ENCODE measurements around the gene ADGRG7. TPM values are rescaled to one million over a fixed set of nuclear protein-coding genes. Genes with fewer than 3 reads are reported as not detected.
A peak's percentile ranks its signal among the peaks of the same experiment; 100 is the strongest.

The ADGRG7 gene
- total RNA-seq, 2 experiments from 2014 or later: not detected

DNA sequence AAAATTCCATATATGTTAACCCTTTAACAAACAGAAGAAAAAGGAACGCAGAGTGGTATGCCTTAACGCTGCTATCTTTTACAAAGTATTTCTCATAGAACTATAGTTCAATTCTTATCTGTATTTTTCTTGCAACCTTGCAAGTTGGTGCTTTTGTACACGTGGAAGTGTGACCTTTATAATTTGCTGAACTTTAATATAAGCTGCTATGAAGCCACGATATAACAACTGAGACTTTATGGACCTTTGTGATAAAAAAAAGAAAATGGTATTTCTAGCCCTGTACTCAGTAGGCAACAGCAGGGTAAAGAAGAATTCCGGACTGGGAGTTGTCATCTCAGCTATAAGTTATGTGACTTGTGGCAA, 93.6 kb downstream of the ADGRG7 start:
- no peak overlapping the region for H3K27ac Mint-ChIP-seq
- H3K9me3 Mint-ChIP-seq (ENCODE audit: low read depth): no peaks in the 10 kb centered on the region
- CTCF ChIA-PET: no interaction called here
- H3K4me3 Mint-ChIP-seq: no peak overlapping the region
- DNase-seq (no peak), ATAC-seq (no peak)
- peaks cover 14% of the 10 kb centered on the region for H3K27me3 Mint-ChIP-seq
- no peaks in the 10 kb centered on the region for H3K4me1 Mint-ChIP-seq
- no peaks in the 10 kb centered on the region for H3K36me3 Mint-ChIP-seq

DNA sequence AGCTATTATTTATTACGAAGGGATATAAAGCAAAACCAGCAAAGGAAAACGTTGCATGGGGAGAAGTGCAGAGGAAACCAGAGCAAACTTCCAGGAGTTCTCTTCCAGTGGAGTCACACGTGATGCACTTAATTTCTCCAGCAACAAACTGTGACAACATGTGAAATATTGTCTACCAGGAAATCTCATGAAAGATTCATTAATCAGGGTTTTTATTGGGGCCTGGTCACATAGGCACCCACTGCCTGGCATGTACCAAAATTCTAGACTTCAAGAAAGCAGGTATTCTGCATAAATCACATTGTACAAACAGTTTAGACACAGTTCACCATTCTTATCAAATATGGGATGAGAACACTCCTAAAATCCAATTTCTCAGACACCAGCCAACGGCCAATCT, 94.5 kb downstream of the ADGRG7 start:
- no peak for DNase-seq
- H3K27me3 Mint-ChIP-seq: peaks cover 10% of the 10 kb centered on the region
- no peak for ATAC-seq
- peaks cover 5% of the 10 kb centered on the region for H3K4me1 Mint-ChIP-seq
- H3K27ac Mint-ChIP-seq: no peak overlapping the region
- no peaks in the 10 kb centered on the region for H3K9me3 Mint-ChIP-seq (ENCODE audit: low read depth)
- CTCF ChIA-PET: no interaction called here
- no peak overlapping the region for H3K4me3 Mint-ChIP-seq
- peaks cover 5% of the 10 kb centered on the region for H3K36me3 Mint-ChIP-seq

GRCh38 chr3:100706365-100706764, 97.0 kb downstream of the ADGRG7 start:
- no peaks in the 10 kb centered on the region for H3K27me3 Mint-ChIP-seq
- DNase-seq (no peak), ATAC-seq (no peak)
- H3K9me3 Mint-ChIP-seq (ENCODE audit: low read depth): no peaks in the 10 kb centered on the region
- no peak overlapping the region for H3K27ac Mint-ChIP-seq
- no peak overlapping the region for H3K4me3 Mint-ChIP-seq
- H3K4me1 Mint-ChIP-seq: peaks cover 18% of the 10 kb centered on the region
- CTCF ChIA-PET: interaction anchor here (1.0 kb wide), 1 partner anchor 9 kb away, joined by 3 read pairs; no protein-coding TSS in a partner anchor
- peaks cover 13% of the 10 kb centered on the region for H3K36me3 Mint-ChIP-seq

- no peak for ATAC-seq
- Mint-ChIP-seq H3K9me3 (ENCODE audit: low read depth) (no peaks in the 10 kb centered on the region), H3K27me3 (no peaks in the 10 kb centered on the region), H3K4me3 (peak overlapping the region; percentile 73), H3K4me1 (peaks cover 34% of the 10 kb centered on the region), H3K36me3 (peaks cover 29% of the 10 kb centered on the region), H3K27ac (peak overlapping the region; percentile 93)
- CTCF ChIA-PET: no interaction called here
- no peak for DNase-seq
Measured at GRCh38 chr3:100708644-100708988, 99.2 kb downstream of the ADGRG7 start.

GRCh38 chr3:100708989-100709841, 99.8 kb downstream of the ADGRG7 start, which contains the start of gene TFG:
Gene TFG, plus strand, starts transcription at chr3:100709494. Its CDS starts 4,192 bp downstream, at chr3:100713686.
- peak within 1 kb of the TSS; percentile 73 for H3K4me3 Mint-ChIP-seq
- H3K27ac Mint-ChIP-seq: peak within 1 kb of the TSS; percentile 93
- no peaks in the 10 kb centered on the region for H3K9me3 Mint-ChIP-seq (ENCODE audit: low read depth)
- H3K4me1 Mint-ChIP-seq: peaks cover 37% of the 10 kb centered on the region
- CTCF ChIA-PET: interaction anchor here (1.0 to 1.8 kb wide), 3 partner anchors 12 to 106 kb away, joined by 5 to 7 read pairs (median 6); no protein-coding TSS in a partner anchor
- no peaks in the 10 kb centered on the region for H3K27me3 Mint-ChIP-seq
- ATAC-seq (peak; percentile 97), DNase-seq (peak; percentile 98)
- H3K36me3 Mint-ChIP-seq: peaks cover 34% of the 10 kb centered on the region

DNA sequence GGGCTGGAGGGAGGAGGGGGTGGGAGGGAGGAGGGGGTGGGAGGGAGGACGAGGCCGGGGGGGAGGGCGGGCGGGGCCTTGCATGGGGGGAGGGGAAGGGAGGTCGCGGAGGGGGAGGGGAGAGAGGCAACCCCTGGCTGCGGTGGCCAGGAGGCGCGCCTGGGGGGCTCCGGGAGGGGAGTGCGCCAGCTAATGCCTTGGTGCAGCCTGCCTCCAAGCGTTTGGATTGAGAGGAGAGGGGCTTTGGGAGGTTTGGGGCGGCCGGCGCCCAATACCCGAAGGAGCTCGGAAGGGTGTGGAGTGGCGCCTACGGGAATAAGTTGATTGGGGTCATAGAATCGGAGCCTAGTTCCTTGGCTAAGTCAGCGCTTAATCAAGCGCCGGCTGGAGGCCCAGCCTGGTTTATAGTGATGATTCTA, 100.5 kb downstream of the ADGRG7 start:
- H3K9me3 Mint-ChIP-seq (ENCODE audit: low read depth): no peaks in the 10 kb centered on the region
- no peak for ATAC-seq
- no peaks in the 10 kb centered on the region for H3K27me3 Mint-ChIP-seq
- CTCF ChIA-PET: interaction anchor here (0.7 to 1.8 kb wide), 7 partner anchors 9 to 308 kb away, joined by 3 to 7 read pairs (median 5); partner anchors contain the start of genes LNP1 and TOMM70
- H3K27ac Mint-ChIP-seq: peak overlapping the region; percentile 86
- H3K36me3 Mint-ChIP-seq: peaks cover 36% of the 10 kb centered on the region
- H3K4me1 Mint-ChIP-seq: peaks cover 38% of the 10 kb centered on the region
- DNase-seq: peak; percentile 53
- H3K4me3 Mint-ChIP-seq: peak overlapping the region; percentile 73

DNA sequence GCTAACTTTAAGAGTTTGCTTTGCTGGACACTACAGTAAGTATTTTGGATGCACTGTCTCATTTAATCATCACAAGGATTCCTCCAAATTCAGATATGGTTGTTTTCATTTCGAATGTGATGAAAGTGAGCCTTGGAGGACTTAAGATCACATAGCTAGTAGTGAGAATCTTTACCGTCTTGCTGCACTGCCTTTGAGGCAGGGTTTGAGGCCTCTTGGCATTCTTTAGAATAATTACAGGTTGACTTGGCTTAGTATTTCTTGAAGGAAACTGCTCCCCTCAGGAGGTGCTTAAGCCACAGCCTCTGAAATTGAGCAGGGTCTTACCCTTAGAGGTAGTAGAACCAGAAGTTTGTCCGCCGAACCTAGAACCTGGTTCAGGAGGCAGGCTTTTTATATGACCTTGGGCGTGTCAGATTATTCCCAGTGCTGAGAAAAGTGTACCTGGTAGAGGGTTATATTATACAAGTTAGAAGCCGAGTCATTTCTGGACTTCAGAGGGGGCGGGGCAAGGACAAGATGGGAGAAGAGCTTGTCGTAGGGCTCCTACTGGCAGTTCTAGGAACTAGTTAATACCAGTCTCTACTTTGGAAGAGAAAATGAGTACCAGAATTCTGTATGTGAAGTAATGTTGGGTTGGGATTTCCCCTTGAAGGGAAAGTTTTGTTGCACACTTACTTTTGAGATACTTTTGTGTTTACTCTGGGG, 101.0 kb downstream of the ADGRG7 start:
- CTCF ChIA-PET: interaction anchor here (0.7 to 1.8 kb wide), 9 partner anchors 9 to 309 kb away, joined by 3 to 7 read pairs (median 5); partner anchors contain the start of genes LNP1 and TOMM70
- ATAC-seq (peak; percentile 48), DNase-seq (peak; percentile 90)
- no peaks in the 10 kb centered on the region for H3K27me3 Mint-ChIP-seq
- H3K27ac Mint-ChIP-seq: peak overlapping the region; percentile 86
- peaks cover 43% of the 10 kb centered on the region for H3K4me1 Mint-ChIP-seq
- H3K9me3 Mint-ChIP-seq (ENCODE audit: low read depth): no peaks in the 10 kb centered on the region
- peak overlapping the region; percentile 73 for H3K4me3 Mint-ChIP-seq
- H3K36me3 Mint-ChIP-seq: peaks cover 42% of the 10 kb centered on the region

DNA sequence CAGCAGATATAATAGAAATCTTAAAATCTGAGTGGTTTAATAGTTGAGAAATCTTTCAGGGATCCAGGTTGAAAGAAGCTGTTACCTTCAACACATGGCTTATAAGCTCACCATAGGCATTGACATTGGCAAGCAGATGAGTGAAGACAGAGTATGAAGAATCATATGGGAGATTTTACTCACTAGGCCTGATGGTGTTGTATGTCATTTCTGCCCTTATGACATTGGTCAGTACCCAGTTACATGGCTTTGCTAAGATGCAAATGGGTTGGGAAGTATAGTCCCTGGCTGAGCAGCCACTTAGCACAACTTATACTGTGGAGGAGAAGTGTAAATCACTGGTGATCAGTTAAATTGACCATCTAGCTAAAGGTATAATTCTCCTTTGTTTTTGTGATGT, 105.8 kb downstream of the ADGRG7 start:
- Mint-ChIP-seq H3K4me1 (peaks cover 55% of the 10 kb centered on the region), H3K27ac (no peak overlapping the region), H3K36me3 (peaks cover 67% of the 10 kb centered on the region), H3K27me3 (no peaks in the 10 kb centered on the region), H3K9me3 (ENCODE audit: low read depth) (no peaks in the 10 kb centered on the region), H3K4me3 (no peak overlapping the region)
- CTCF ChIA-PET: interaction anchor here (1.5 to 1.7 kb wide), 2 partner anchors 13 to 32 kb away, joined by 5 read pairs; no protein-coding TSS in a partner anchor
- DNase-seq (no peak), ATAC-seq (no peak)

GRCh38 chr3:100717063-100717462, 107.7 kb downstream of the ADGRG7 start:
- peaks cover 41% of the 10 kb centered on the region for H3K4me1 Mint-ChIP-seq
- no peaks in the 10 kb centered on the region for H3K9me3 Mint-ChIP-seq (ENCODE audit: low read depth)
- H3K27ac Mint-ChIP-seq: no peak overlapping the region
- CTCF ChIA-PET: interaction anchor here (1.4 kb wide), 1 partner anchor 11 kb away, joined by 3 read pairs; no protein-coding TSS in a partner anchor
- no peak overlapping the region for H3K4me3 Mint-ChIP-seq
- ATAC-seq: peak; percentile 23
- H3K27me3 Mint-ChIP-seq: no peaks in the 10 kb centered on the region
- H3K36me3 Mint-ChIP-seq: peaks cover 72% of the 10 kb centered on the region
- no peak for DNase-seq

DNA sequence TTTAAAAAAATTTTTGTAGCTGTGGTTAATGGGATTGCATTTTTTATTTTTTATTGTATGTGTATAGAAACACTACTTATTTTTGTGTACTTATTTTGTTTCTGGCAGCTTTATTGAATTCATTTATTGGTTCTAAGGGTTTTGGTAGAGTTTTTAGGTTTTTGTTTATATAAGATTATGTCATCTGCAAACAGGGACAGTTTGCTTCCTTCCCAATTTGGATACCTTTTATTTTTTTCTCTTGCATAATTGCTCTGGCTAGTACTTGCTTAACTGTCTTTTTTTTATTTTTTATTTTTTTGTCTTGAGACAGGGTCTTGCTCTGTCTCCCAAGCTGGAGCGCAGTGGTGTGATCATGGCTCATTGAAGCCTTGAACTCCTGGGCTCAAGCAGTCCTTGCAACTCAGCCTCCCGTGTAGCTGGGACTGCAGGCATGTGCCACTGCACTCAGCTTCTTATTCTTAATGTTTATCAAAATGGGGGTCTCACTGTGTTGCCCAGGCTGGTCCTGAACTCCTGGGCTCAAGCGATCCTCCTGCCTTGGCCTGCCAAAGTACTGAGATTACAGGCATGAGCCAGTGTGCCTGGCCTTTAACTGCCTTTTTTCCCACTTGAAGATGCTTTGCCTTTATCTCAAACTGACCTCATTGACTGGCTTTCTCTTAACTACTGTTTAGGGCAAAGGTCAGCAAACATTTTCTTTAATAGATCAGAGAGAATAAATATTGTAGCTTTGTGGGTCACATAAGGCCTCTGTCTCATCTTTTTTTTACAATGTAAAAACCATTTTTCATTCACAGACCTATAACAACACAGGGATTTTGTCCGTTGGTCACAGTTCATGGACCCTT, 108.5 kb downstream of the ADGRG7 start:
- CTCF ChIA-PET: interaction anchor here (0.6 to 1.4 kb wide), 2 partner anchors 10 to 19 kb away, joined by 3 read pairs; no protein-coding TSS in a partner anchor

DNA sequence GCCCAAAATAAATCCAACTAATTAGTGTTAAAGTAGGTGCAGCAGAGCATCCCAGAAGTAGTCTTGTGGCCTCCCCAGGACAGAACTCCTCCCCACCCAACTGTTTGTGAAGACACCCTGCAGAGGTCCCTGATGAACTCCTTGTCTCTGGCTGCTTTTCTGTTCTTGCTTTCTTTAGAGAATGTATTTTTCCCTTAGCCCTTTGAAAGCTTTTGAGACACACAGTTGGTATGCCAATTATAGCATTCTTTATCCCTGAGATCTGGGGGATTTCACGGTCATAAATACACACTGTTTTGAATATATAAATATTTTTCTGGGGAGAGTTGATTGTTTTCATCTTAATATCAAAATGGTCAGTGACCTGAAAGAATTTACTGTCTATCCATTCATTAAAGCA, 109.7 kb downstream of the ADGRG7 start:
- ATAC-seq (no peak), DNase-seq (no peak)
- peaks cover 68% of the 10 kb centered on the region for H3K36me3 Mint-ChIP-seq
- no peak overlapping the region for H3K27ac Mint-ChIP-seq
- H3K27me3 Mint-ChIP-seq: no peaks in the 10 kb centered on the region
- no peaks in the 10 kb centered on the region for H3K9me3 Mint-ChIP-seq (ENCODE audit: low read depth)
- no peak overlapping the region for H3K4me3 Mint-ChIP-seq
- peaks cover 28% of the 10 kb centered on the region for H3K4me1 Mint-ChIP-seq
- CTCF ChIA-PET: no interaction called here

More for the DNA sequence above, 108.5 kb downstream of the ADGRG7 start:
- no peaks in the 10 kb centered on the region for H3K9me3 Mint-ChIP-seq (ENCODE audit: low read depth)
- H3K4me1 Mint-ChIP-seq: peaks cover 34% of the 10 kb centered on the region
- DNase-seq (no peak), ATAC-seq (no peak)
- H3K27ac Mint-ChIP-seq: no peak overlapping the region
- no peaks in the 10 kb centered on the region for H3K27me3 Mint-ChIP-seq
- no peak overlapping the region for H3K4me3 Mint-ChIP-seq
- H3K36me3 Mint-ChIP-seq: peaks cover 72% of the 10 kb centered on the region

DNA sequence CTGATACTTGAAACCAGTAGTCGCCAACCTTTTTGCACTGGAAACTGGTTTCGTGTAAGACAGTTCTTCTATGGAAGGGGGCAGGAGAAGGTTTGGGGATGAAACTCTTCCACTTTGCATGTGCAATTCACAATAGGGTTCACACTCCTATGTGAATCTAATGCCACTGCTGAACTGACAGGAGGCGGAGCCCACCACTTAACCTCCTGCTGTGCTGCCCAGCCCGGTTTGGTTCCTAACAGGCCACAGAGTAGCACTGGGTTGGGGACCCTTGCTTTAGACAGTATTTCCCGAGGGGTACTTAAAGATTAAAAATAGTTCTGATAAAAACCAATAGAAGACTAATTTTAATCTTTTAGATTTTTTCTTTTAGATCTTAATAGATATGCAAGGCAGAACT, 111.0 kb downstream of the ADGRG7 start:
- Mint-ChIP-seq H3K27me3 (no peaks in the 10 kb centered on the region), H3K27ac (no peak overlapping the region), H3K36me3 (peaks cover 61% of the 10 kb centered on the region), H3K9me3 (ENCODE audit: low read depth) (no peaks in the 10 kb centered on the region), H3K4me1 (peaks cover 22% of the 10 kb centered on the region), H3K4me3 (no peak overlapping the region)
- ATAC-seq (no peak), DNase-seq (no peak)
- CTCF ChIA-PET: interaction anchor here (1.9 kb wide), 1 partner anchor 10 kb away, joined by 6 read pairs; no protein-coding TSS in a partner anchor

Measured in activated CD8-positive, alpha-beta memory T cell treated with anti-CD3 and anti-CD28 coated beads, Interleukin-2, amount 10 ng/mL, durations not matched to agents 7 days and 5 days (primary cell).